ENCODE measurements around the gene GP5. TPM values are rescaled to one million over a fixed set of nuclear protein-coding genes. Genes with fewer than 3 reads are reported as not detected.

The GP5 gene
- polyA plus RNA-seq, 3 donors, result 0.12 TPM; not detected in 2

GRCh38 chr3:194407423-194407822 is 8.4 kb upstream of the GP5 start:
- Mint-ChIP-seq H3K4me1 (no peaks in the 10 kb centered on the region), H3K9me3 (no peaks in the 10 kb centered on the region), H3K4me3 (no peak overlapping the region), H3K27me3 (ENCODE audit: low read depth in 3 of 3) (no peaks in the 10 kb centered on the region), H3K36me3 (peaks cover 57 to 64% of the 10 kb centered on the region in 2 donors), H3K27ac (no peak overlapping the region)
- no peak overlapping the region for H3K4me3 ChIP-seq (replicated peaks in 1 of 3; ENCODE audit: low read depth in 2 of 3, low read length in 3 of 3)
- no peaks in the 10 kb centered on the region for H3K79me2 ChIP-seq (ENCODE audit: insufficient read depth, low read length)
- no CpG with 5 or more reads among the region's 7 CpGs for WGBS (ENCODE audit: insufficient coverage)
- H3K27me3 ChIP-seq (ENCODE audit: control insufficient read depth in 2 of 2, insufficient read depth in 2 of 2, low read length in 2 of 2), result no peaks in the 10 kb centered on the region
- no peaks in the 10 kb centered on the region for H4K20me1 ChIP-seq (ENCODE audit: insufficient read depth, low read length)
- intact Hi-C loops (cut with micrococcal nuclease), result no loop called here
- no peak overlapping the region for H3K9ac ChIP-seq (ENCODE audit: insufficient read depth, low read length, poor library complexity, severe bottlenecking)
- H3K36me3 ChIP-seq (replicated peaks in 1 of 2; ENCODE audit: control insufficient read depth in 1 of 2, insufficient read depth in 2 of 2, low read length in 2 of 2), result peaks cover 19 to 84% of the 10 kb centered on the region in 2 donors
- no peak for TF ChIP-seq CTCF (IDR thresholded peaks at IDR 0.05)
- H3K4me2 ChIP-seq (replicated peaks; ENCODE audit: extremely low read depth, low read length, poor library complexity, severe bottlenecking), result no peak overlapping the region
- H3K9me3 ChIP-seq (replicated peaks in 1 of 2; ENCODE audit: control insufficient read depth in 1 of 2, insufficient read depth in 1 of 2, low read length in 2 of 2), result no peaks in the 10 kb centered on the region
- H2AFZ ChIP-seq (ENCODE audit: insufficient read depth, low read depth, low read length, poor library complexity, severe bottlenecking), result no peak overlapping the region
- DNase-seq, result no peak
- no peaks in the 10 kb centered on the region for H3K4me1 ChIP-seq (ENCODE audit: control insufficient read depth in 1 of 2, insufficient read depth in 2 of 2, low read length in 2 of 2)
- H3K27ac ChIP-seq (ENCODE audit: low read depth in 1 of 2, low read length in 2 of 2), result no peak overlapping the region

- no peak for DNase-seq
Observed at GRCh38 chr3:194405766-194406165, 6.7 kb upstream of the GP5 start.

More at GRCh38 chr3:194405766-194406165, 6.7 kb upstream of the GP5 start:
- Mint-ChIP-seq H3K4me1 (no peaks in the 10 kb centered on the region), H3K9me3 (no peaks in the 10 kb centered on the region), H3K27ac (no peak overlapping the region), H3K27me3 (ENCODE audit: low read depth in 3 of 3) (no peaks in the 10 kb centered on the region), H3K4me3 (no peak overlapping the region), H3K36me3 (peaks cover 47 to 55% of the 10 kb centered on the region in 2 donors)
- peaks cover 12 to 67% of the 10 kb centered on the region in 2 donors for H3K36me3 ChIP-seq (replicated peaks in 1 of 2; ENCODE audit: control insufficient read depth in 1 of 2, insufficient read depth in 2 of 2, low read length in 2 of 2)
- H3K4me3 ChIP-seq (replicated peaks in 1 of 3; ENCODE audit: low read depth in 2 of 3, low read length in 3 of 3), result no peak overlapping the region
- H3K9ac ChIP-seq (ENCODE audit: insufficient read depth, low read length, poor library complexity, severe bottlenecking), result no peak overlapping the region
- intact Hi-C loops (cut with micrococcal nuclease), result no loop called here
- H3K9me3 ChIP-seq (replicated peaks in 1 of 2; ENCODE audit: control insufficient read depth in 1 of 2, insufficient read depth in 1 of 2, low read length in 2 of 2), result no peaks in the 10 kb centered on the region
- H3K4me1 ChIP-seq (ENCODE audit: control insufficient read depth in 1 of 2, insufficient read depth in 2 of 2, low read length in 2 of 2), result no peaks in the 10 kb centered on the region
- no peak overlapping the region for H3K4me2 ChIP-seq (replicated peaks; ENCODE audit: extremely low read depth, low read length, poor library complexity, severe bottlenecking)
- no peaks in the 10 kb centered on the region for H3K79me2 ChIP-seq (ENCODE audit: insufficient read depth, low read length)
- no peaks in the 10 kb centered on the region for H4K20me1 ChIP-seq (ENCODE audit: insufficient read depth, low read length)
- no peak for TF ChIP-seq CTCF (IDR thresholded peaks at IDR 0.05)
- no CpG with 5 or more reads among the region's 2 CpGs for WGBS (ENCODE audit: insufficient coverage)
- H2AFZ ChIP-seq (ENCODE audit: insufficient read depth, low read depth, low read length, poor library complexity, severe bottlenecking), result no peak overlapping the region
- H3K27ac ChIP-seq (ENCODE audit: low read depth in 1 of 2, low read length in 2 of 2), result no peak overlapping the region
- H3K27me3 ChIP-seq (ENCODE audit: control insufficient read depth in 2 of 2, insufficient read depth in 2 of 2, low read length in 2 of 2), result no peaks in the 10 kb centered on the region
